Fibroblast of mammary gland (primary cell): ENCODE results near the gene PERM1.

Source experiments
- DNase-seq: peaks from one replicate; pipeline ENCODE4 v3.0.0-alpha.2; 2010; ENCODE audit warnings: low read depth
- H3K4me3 ChIP-seq: 2 replicates; pipeline ENCODE4 v1.5.1; 2011; ENCODE audit warnings: low read depth, mild to moderate bottlenecking, low read length, moderate library complexity; ENCODE audit not compliant: control insufficient read depth
- CTCF ChIP-seq: conservative IDR thresholded peaks from 2 replicates; pipeline ENCODE4 v1.5.1; 2011; ENCODE audit warnings: low read depth, low read length, inconsistent platforms; ENCODE audit not compliant: control insufficient read depth, insufficient read depth

The PERM1 gene

GRCh38 chr1:960363-961131 is 21.3 kb downstream of the PERM1 start, which contains the start of gene KLHL17:
Gene KLHL17 (plus strand): TSS chr1:960584. CDS start chr1:960694, 110 bp downstream.
- TF ChIP-seq CTCF = no peak
- H3K4me3 ChIP-seq = peak within 1 kb of the TSS; percentile 38
- peak; percentile 52 for DNase-seq

GRCh38 chr1:959731-960362 is 22.0 kb downstream of the PERM1 start:
- no peak for TF ChIP-seq CTCF
- DNase-seq = no peak
- H3K4me3 ChIP-seq = peak overlapping the region; percentile 38

- peak; percentile 78 for DNase-seq
- H3K4me3 ChIP-seq = peak within 1 kb of the TSS; percentile 98
- no peak for TF ChIP-seq CTCF
Observed at GRCh38 chr1:958823-959730, 22.8 kb downstream of the PERM1 start, which contains the start of gene NOC2L. Gene NOC2L (minus strand): TSS chr1:959256. CDS start chr1:959240, 16 bp downstream.

- no peak for DNase-seq
- no peak for TF ChIP-seq CTCF
- H3K4me3 ChIP-seq = no peak overlapping the region
Observed at GRCh38 chr1:956636-957035, 25.3 kb downstream of the PERM1 start.

- TF ChIP-seq CTCF = no peak
- no peak overlapping the region for H3K4me3 ChIP-seq
- no peak for DNase-seq
Observed at GRCh38 chr1:955474-955873, 26.4 kb downstream of the PERM1 start.

- DNase-seq = no peak
- H3K4me3 ChIP-seq = no peak overlapping the region
- TF ChIP-seq CTCF = no peak
Observed at GRCh38 chr1:954927-955326, 27.0 kb downstream of the PERM1 start.
